GM15510 (cell line): Measurements from ENCODE around the gene CGREF1.

Source experiments
- POLR2A ChIP-seq: IDR thresholded peaks from 3 replicates; pipeline ENCODE4 v1.6.1; 2011; ENCODE audit warnings: borderline replicate concordance; ENCODE audit not compliant: insufficient read length; ENCODE audit errors: extremely low read depth

The CGREF1 gene, protein sequence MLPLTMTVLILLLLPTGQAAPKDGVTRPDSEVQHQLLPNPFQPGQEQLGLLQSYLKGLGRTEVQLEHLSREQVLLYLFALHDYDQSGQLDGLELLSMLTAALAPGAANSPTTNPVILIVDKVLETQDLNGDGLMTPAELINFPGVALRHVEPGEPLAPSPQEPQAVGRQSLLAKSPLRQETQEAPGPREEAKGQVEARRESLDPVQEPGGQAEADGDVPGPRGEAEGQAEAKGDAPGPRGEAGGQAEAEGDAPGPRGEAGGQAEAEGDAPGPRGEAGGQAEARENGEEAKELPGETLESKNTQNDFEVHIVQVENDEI

DNA sequence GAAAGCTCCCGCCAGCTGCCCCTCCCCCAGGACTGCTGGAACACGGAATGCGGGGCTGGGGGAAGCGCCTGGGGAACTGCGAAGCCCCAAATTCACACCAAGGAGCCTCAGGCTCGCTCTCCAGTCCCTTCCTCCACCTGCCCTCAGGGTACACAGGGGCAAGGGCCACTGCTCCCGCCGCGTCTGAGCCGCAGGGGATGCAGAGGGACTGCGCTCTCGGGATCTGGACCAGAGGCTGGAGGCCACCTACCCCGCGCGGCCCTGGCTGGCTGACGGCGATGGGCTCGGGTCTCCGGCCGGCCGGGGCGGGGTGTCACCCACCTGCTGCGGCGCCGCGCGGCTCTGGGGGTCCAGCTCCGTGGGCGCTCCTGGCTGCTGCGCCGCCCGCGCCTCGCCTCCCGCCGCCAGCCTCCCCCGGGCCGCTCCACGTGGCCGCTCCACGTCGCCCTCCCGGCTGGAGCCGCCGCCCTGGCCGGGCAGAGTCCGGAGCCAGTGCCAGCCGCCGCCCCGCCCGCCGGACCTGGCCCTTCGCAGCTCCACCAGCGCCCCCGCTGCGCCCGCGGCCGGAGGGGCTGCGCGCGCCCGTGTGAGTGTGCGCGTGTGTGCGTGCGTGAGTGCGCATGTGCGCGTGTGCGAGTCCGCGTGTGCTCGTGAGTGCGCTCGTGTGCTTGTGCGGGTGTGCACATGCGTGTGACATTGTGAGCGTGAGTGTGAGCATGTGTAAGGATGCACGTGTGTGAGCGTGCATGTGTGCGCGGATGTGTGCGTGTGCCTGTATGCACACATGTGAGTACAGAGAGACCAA lies at the start of gene CGREF1:
Gene CGREF1, minus strand, starts transcription at position 604 of the 805 bp plus-strand sequence. CDS start 14,762 bp downstream, outside the sequence.
- TF ChIP-seq POLR2A, result no peak

DNA sequence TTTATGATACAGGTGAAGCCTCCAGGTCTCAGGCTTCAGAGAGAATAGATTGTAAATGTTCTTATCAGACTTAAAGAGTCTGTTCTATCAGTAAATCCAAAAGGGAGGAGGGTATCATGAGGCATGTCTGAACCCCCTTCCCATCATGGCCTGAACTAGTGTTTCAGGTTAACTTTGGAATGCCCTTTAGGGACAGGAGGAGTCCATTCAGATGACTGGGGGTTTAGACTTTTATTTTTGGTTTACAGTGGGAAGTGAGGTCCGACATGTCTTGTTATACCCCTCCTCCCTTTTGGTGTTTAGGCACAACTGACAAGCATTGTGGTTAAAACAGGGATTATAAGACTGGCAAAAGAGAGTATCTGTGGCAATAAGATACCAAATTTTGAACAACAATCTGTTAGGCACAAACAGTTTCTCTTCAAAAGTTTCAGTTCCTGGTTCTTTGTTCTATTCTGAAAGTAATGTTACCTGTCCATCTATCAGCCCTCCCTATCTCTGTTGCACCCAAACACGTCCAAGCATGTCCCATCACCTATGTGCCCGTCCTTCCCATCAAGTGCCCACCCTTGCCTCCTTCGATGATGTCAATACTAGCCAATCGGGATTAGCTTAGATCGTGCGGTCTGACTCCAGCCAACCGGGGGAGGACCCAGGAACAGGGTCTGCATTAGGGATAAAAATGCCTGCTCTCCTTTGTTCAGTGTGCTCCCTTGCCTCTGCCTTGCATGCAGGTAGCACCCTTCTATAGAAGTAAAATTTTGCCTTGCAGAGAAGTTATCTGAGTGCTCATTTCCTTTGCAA lies 46.2 kb upstream of the CGREF1 start:
- no peak for TF ChIP-seq POLR2A

DNA sequence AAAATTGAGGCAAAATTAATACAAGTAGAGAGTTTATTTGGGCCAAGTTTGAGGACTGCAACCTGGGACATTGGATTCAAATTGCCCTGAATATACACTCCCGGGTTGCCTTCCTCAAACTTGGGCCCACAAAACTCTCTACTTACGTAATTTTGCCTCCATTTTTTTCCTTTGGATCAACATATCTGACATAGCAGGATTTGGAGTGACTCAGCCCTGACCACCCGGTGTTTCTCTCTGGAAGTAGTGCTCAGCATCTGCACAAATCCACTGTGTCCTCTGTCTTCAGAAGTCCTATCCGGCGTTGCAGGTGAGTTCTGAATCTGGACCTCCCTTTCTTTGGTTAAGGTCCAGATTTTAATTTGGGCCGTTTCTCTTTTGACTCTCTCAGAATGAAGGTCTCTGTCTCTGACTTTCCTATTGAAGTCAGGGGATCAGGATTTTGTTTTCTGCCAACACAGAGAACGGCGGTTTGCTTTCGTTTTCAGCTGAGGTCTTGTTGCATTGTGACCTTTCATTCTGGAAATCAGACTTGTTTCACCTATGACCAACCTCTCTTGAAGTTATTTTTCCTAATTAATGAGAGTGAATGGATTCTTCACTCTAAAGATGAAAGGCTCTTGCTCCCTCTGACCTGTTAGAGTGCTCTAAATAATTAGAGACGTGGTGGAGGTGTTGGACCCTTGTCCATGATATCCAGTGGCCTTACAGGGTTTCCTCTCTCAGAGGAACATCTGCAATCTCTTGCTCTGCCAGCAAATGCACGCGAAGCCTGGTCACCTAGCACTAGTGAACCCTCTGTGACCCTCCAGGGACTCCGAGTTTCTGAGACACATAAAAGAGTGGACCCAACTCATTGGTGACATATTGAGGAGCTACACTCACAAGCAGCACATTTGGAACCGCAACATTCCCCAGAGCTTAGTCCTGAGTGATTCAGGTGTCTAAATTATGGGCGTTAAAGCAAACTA lies 43.5 kb upstream of the CGREF1 start:
- no peak for TF ChIP-seq POLR2A

GRCh38 chr2:27160191-27160590 lies 41.3 kb upstream of the CGREF1 start:
- TF ChIP-seq POLR2A, result no peak

DNA sequence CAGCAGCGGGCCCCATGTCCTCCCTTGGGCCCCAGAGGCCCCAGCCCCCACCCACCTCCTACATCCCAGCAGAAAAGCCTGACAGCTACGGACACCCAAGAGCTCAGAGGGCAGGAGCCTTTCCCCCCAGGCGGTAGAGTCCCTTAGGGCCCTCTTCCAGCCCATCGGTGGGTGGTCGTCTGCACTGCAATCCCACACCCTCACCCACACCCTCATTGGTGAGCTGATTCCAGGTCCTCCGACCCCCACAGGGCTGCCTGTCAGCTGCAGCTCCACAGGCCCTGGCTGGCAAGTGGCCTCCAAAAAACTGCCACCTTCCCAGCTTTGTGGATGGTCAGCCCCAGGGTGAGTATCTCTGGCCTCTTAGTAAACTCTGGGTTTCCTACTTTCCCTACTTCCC lies 40.3 kb upstream of the CGREF1 start:
- no peak for TF ChIP-seq POLR2A

- TF ChIP-seq POLR2A, result no peak
Measured at GRCh38 chr2:27158468-27158867, 39.5 kb upstream of the CGREF1 start.

- TF ChIP-seq POLR2A, result no peak
Measured at GRCh38 chr2:27155069-27155520, 36.2 kb upstream of the CGREF1 start.

- TF ChIP-seq POLR2A, result no peak
Measured at GRCh38 chr2:27154488-27154887, 35.6 kb upstream of the CGREF1 start.

DNA sequence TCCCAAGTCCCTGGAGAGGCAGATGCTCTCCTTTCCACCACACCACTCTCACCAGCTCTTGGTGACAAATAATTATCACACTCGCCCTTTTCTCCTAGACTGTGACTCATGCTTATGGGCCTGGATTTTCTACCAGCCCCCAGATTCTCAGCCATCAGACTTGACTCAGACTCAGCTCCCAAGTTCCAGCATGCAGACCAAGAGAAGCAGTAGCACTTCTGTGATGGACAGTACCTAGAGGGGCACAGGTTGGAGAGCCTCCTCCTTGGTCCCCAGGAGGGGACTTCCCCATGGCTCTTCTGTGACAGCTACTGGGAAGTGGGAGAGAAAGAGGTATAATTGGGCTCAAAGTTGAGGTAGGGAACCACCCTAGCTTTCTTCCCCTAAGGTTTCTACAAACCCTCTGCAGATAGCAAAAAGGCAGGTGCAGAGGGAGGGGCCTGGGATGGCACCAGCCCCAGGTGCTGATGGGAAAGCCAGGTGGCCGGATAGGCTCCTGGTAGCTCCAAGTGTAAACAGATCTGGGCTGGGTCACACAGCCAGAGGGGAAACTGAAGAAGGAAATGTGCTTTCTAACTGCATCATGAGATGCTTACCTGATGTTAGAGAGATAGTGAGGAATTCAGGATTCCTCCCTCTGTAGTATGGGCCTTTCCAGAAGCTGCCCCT lies 34.0 kb upstream of the CGREF1 start:
- TF ChIP-seq POLR2A, result no peak

DNA sequence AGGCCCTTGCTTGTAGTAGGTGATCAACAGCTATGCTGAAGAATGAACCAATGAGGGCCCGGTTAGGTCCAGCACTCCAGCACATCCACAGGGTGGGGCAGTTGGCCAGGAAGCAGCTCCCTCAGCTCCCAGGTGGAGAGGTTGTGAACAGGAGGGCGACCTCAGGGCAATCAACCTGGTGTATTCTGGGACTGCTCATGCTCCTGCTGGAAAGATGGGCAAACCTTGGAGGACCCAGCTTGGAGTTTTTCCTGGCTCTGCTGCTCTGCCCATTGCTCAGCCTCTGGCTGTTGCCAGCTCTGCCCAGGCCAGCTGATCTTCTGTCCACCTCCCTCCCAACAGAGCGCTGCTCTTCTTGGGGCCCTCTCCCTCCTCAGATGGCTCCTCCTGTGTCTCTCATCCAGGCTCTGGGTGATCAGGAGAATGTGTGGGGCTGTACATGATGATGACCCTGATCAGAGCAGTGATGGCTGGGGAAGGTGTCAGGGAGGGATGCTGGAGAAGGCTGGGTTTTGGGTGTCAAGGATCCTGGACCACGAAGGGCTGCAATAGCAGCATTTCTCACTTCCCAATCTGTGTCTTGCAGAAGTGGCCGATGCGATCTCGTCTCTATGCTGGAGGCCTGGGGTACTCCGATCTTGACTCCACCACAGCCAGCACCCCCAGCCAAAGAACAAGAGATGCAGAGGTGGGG lies 33.3 kb upstream of the CGREF1 start:
- TF ChIP-seq POLR2A, result no peak

- TF ChIP-seq POLR2A, result no peak
Measured at GRCh38 chr2:27150639-27151230, 31.8 kb upstream of the CGREF1 start.
